NCI-H460 (cell line): Measurements from ENCODE around the gene ELMO2. TPM values are rescaled to one million over a fixed set of nuclear protein-coding genes. Genes with fewer than 3 reads are reported as not detected.
A peak's percentile ranks its signal among the peaks of the same experiment; 100 is the strongest.

Experiments
- DNase-seq: peaks from one replicate; pipeline ENCODE4 v3.0.0-alpha.2; 2016; ENCODE audit warnings: low read depth; ENCODE audit errors: extremely low read depth
- total RNA-seq: library from RNA; depleted of rRNA; stranded (reverse); fragments of >200 nt; shearing (Covaris generic); gene quantifications from 2 replicates; pipeline ENCODE4 v1.2.3, GENCODE V29; 2014

Gene ELMO2
- total RNA-seq, 1 experiment from 2014 or later: 22.3 TPM

- DNase-seq: no peak
These were observed 38.2 kb downstream of the ELMO2 start for GRCh38 chr20:46367967-46368901.

- no peak for DNase-seq
These were observed 39.2 kb downstream of the ELMO2 start for GRCh38 chr20:46367234-46367633.

- no peak for DNase-seq
These were observed 39.6 kb downstream of the ELMO2 start for GRCh38 chr20:46366826-46367225.

- no peak for DNase-seq
These were observed 40.8 kb downstream of the ELMO2 start for GRCh38 chr20:46365487-46366220.

- DNase-seq: no peak
These were observed 41.5 kb downstream of the ELMO2 start for GRCh38 chr20:46364670-46365486.

- peak; percentile 69 for DNase-seq
These were observed 42.3 kb downstream of the ELMO2 start for GRCh38 chr20:46363874-46364669.

- DNase-seq: no peak
These were observed 43.2 kb downstream of the ELMO2 start for GRCh38 chr20:46362921-46363867.

GRCh38 chr20:46361811-46362210 lies 44.6 kb downstream of the ELMO2 start:
- DNase-seq: no peak

- DNase-seq: no peak
These were observed 45.0 kb downstream of the ELMO2 start for GRCh38 chr20:46361381-46361780.

GRCh38 chr20:46359233-46359751 lies 47.1 kb downstream of the ELMO2 start:
- DNase-seq: no peak

GRCh38 chr20:46358346-46359058 lies 47.9 kb downstream of the ELMO2 start:
- no peak for DNase-seq

GRCh38 chr20:46357030-46357514 lies 49.3 kb downstream of the ELMO2 start:
- DNase-seq: no peak

GRCh38 chr20:46356195-46357029 lies 50.0 kb downstream of the ELMO2 start:
- DNase-seq: no peak

GRCh38 chr20:46355778-46356177 lies 50.6 kb downstream of the ELMO2 start:
- DNase-seq: no peak

- DNase-seq: no peak
These were observed 51.3 kb downstream of the ELMO2 start for GRCh38 chr20:46354920-46355654.

GRCh38 chr20:46354207-46354555 lies 52.2 kb downstream of the ELMO2 start:
- DNase-seq: no peak
